GM21786 (cell line): ENCODE results near the gene BEGAIN.

Experiments
- ATAC-seq: cut with Tn5 transposase; IDR thresholded peaks from one replicate; pipeline ENCODE4 v1.9.1; 2021; ENCODE audit not compliant: unreplicated experiment

BEGAIN gene

DNA sequence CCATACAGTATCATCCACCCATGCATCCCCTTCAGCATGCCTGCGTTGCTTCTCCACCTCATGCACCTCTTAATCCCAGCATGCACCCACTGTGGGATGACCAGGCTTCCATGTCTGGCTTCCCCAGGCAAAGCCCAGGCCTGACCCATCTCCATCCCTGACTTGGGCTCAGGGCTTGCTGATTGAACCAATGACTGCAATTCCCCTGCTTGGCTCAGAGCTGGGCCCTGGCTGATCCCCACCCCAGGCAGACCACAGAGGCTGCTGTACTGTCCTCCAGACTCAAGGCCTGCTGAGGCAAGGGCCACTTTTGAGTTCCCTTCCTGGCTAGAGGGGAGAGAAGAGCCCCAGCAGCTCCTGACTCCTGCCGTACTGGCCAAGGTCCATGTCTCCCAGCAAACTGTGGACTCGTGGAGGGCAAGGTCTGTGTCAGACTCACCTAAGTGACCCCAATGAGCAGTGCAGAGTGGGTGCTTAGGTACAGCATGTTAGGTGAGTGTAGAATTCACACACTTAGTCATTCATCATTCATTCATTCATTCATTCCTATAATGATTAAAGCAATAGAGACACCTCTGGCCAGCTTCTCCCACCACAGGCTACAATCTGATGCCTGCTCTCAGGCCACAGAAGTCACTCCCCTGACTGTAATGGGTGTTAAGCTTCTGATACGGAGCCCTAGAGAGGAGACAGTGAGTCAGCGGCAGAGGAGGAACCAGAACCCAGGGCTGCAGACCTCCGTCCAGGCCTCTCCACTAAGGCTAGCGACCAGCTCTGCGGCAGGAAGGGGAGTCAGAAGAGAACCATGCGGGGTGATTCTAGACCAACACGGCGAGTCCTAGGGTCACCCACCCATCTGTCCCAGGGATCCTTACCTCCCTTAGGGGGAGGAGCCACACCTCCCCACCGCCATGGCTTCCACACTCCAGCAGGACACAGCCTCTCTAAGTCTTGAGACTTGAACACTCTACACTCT lies 2.9 kb downstream of the BEGAIN start:
- no peak for ATAC-seq

- ATAC-seq, result no peak
These were observed 4.0 kb downstream of the BEGAIN start for GRCh38 chr14:100583245-100583644.

GRCh38 chr14:100582496-100583165 lies 4.6 kb downstream of the BEGAIN start:
- no peak for ATAC-seq

- ATAC-seq, result no peak
These were observed 5.7 kb downstream of the BEGAIN start for GRCh38 chr14:100581228-100582145.

DNA sequence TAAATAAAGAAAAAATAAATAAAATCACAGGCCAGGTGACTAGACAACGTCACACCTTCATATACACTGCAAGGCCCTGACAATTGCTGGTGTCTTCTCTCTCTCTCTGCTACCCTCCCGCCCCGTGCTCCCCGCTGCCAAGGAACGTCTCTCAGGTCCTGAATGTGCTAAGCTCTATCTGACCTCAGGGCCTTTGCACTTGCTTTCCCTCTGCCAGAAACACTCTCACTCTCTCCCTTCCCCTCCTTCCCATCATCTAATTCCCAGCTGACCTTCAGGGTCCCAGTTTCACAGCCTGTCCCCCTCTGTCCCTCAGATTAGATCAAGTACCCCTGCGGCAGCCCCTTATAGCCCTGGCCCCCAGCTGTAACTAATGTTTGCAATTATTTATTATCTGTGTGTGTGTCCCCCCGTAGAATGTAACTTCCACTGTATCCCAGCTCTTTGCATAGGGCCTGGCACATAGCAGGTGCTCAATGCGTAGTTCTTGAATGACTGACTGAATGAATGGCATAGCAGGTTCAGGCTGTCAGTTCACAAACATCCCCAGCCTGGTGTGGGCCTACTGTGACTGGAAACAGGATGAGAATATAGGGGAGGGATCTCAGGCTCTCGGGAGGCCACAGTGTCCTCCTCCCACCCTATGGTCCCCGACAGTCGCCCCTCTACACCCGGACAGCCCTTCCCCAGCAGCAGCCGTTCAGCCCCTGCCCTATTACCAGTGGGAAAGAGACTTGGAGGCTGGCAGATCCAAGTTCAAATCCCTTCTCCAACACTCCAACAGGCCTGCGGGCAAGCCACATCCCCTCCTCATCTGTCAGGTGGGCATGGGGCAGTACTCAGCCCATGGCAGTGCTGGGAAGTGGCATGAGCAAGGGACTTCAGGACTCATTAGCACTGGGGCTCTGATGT lies 6.6 kb downstream of the BEGAIN start:
- no peak for ATAC-seq

GRCh38 chr14:100578552-100578951 lies 8.7 kb downstream of the BEGAIN start:
- no peak for ATAC-seq

DNA sequence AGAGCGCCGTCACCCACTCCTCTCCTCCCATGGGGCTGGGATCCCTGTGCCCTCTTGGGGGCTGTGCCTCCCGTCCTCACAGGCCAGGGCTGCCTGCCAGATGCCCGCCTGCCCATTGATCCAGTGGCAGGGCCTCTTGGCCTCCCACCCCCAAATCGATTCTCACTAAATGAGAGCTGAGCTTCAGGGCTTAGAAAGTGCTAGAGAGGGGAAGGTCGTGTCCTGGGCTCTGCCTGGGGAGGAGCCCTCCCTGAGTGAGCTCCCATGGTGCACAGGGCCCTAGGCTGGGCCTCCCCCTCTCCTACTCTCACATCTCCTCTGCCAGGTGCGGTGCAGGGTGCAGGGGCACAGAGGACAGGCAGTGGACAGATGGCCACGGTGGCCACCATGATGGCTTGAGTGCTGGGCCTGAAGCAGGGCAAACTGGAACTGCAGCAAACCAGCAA lies 9.2 kb downstream of the BEGAIN start:
- no peak for ATAC-seq

DNA sequence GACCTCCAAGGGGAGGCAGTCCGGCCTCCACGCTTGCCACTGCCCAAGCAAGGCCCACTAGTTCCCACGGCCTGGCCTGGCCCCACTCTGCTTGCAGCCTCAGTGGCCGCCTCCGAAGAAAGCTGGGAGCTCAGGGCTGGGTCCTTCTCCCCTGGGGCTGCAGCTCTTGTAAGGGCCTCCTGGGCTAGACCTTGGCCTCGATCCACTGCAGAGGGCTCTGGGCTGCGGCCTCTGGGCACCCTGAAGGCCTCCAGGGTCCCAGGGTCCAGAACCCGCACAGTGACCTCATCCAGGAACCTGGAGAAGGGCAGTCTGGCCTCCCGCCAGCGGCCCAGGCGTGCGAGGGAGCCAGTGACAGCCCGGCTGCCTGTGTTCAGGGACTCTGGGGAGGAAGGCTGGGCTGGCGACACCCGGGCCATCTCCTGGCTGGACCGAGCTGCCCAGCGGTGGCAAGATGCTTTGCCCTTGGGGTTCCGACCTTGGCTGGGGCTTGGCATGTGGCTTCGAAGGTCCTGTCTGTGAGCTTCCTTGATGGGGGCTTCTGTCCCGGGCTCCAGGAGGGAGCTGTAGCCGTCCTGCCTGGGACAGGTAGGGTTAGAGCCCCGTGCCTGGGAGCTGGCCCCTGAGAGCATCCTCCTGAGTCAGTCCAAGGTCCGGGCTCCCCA lies 9.8 kb downstream of the BEGAIN start:
- no peak for ATAC-seq

DNA sequence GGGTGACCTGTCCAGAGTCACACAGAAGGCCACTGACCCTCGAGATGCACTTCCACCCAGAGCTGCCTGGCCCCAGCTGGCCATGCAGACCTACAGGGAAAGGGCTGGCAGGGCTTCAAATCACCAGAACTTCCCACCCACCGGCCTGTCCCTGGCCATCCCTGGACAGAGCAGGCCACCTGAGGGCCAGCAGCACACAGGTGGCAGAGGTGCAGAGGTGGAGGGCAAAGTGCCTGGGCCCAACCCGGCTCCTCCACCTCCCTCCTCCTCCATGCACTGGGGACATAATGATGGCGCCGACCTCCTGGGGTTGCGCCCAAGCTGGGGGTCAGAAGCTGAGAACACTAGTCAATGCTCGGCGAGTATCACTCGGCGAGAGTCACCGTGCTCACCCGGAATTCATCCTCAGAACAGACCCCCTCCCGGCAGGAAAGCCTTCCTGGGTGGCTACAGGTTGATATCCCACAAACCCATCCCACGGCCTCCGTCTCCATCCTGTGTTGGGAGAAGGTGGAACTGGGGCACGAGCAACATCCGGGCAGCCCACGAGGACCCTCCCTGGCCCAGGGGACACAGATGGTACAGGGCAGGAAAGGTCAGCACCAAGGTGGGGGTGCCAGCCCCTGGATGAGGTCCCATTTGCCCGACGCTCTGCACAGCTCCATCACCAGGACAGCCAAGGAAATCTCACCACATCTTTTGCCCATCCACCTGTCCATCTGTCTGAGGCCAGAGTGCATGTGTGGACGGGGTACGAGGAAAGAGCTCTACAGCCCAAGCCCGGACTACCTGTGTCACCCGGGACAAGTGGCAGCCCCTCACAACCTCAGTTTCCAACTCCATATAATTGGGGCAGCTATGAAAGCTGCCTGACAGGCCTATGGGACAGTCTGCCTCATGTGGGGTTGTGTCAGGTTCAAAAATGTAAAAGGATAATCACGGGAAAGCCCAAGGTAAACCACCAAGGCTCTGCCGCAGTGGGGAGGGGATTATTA lies 10.8 kb downstream of the BEGAIN start:
- ATAC-seq, result no peak

DNA sequence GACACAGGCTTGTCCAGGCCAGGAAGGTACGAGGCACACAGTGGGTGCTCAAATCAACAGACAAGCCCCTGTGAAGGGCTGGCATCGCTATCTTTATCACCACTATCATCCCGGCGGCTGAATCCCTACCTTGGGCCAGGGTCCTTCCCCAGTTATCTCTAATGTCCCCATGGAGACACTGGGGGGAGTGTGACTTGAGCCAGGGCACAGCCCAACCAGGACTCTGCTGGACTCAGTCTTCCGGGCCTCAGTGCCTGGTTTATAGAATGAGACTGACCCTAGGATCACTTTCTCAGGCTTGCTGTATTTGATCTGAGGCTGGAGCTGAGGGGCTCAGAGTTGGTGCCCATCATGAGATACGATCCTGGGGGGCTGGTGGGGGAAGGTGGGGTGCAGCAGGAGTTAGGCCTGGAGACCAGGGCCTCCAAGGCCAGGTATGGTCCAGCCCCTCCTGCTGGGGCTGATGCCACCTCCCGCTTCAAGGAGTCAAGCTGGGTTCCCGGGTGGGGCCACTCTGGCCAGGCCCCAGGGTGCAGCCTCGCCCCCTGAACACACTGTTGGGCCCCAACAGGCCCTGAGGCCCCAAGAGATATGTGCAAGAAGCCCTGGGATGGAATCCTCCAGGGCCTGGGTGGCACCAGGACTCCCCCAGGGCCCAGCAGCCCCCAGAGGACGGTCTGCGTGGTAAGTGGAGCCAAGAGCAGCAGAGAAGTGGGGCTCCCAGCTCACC lies 11.8 kb downstream of the BEGAIN start:
- ATAC-seq, result no peak

- ATAC-seq, result no peak
These were observed 12.6 kb downstream of the BEGAIN start for GRCh38 chr14:100574642-100575031.

DNA sequence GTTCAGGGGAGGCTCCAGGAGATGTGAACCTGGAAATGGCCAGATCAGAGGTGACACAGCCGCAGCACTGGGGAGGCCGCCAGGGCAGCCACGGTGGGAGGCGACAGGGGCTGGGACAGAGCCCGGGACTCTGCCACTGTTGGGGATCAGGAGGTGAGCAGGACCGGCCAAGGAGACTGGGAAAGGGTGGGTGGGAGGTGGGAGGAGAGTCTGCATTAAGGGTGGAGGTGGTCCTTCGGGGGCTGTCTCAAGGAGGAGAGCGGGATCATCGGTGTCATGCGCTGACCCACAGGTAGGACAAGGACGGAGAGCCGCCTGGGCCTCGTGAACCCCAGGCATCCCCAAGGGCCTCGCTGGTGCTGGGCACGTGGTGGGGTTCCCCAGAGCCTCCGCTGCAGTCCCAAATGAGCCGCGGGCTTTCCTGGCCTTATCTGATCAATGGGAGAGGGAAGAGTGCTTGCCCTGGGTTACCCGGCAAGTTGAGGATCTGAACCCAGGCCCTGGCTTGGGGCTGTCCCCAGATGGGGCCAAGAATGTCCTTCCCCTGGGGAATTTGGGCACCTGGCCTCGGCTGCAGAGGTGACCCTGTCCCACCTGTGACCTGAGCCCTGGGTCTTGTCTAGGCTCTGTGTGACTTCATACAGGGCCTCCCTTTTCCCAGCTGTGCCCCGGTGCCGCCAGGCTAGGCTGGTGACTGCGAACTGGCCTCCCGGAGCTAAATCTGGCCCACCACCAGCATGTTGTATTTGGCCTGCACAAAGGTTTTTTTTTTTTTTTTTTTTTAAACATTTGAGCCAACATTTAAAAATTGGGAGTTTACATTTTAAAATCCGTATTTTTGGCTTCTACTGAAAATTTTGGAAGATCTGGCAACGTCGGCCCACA lies 13.2 kb downstream of the BEGAIN start:
- no peak for ATAC-seq

GRCh38 chr14:100573002-100573756 lies 14.0 kb downstream of the BEGAIN start:
- ATAC-seq, result no peak

- no peak for ATAC-seq
These were observed 14.7 kb downstream of the BEGAIN start for GRCh38 chr14:100572543-100572942.

GRCh38 chr14:100571837-100572236 lies 15.4 kb downstream of the BEGAIN start:
- no peak for ATAC-seq
